GM12865 (cell line): ENCODE results near the gene TNFSF15.

ENCODE experiments used
- DNase-seq: peaks from one replicate; pipeline ENCODE4 v3.0.0; 2010; ENCODE audit warnings: low read depth
- H3K4me3 ChIP-seq: 2 replicates; pipeline ENCODE4 v1.5.1; 2011; ENCODE audit warnings: mild to moderate bottlenecking, low read depth, low read length, control low read depth
- CTCF ChIP-seq: IDR thresholded peaks from 2 replicates; pipeline ENCODE4 v1.5.1; 2011; ENCODE audit warnings: low read length, control low read depth, low read depth, inconsistent platforms; ENCODE audit not compliant: insufficient read depth; ENCODE audit errors: missing control alignments

The TNFSF15 gene

GRCh38 chr9:114825126-114825795 lies 19.4 kb upstream of the TNFSF15 start:
- DNase-seq: no peak
- no peak for TF ChIP-seq CTCF
- no peak overlapping the region for H3K4me3 ChIP-seq

GRCh38 chr9:114824110-114824509 lies 18.3 kb upstream of the TNFSF15 start:
- no peak for DNase-seq
- TF ChIP-seq CTCF: no peak
- no peak overlapping the region for H3K4me3 ChIP-seq

- TF ChIP-seq CTCF: no peak
- no peak for DNase-seq
- no peak overlapping the region for H3K4me3 ChIP-seq
Measured at GRCh38 chr9:114823441-114823840, 17.6 kb upstream of the TNFSF15 start.

- no peak for DNase-seq
- no peak for TF ChIP-seq CTCF
- no peak overlapping the region for H3K4me3 ChIP-seq
Measured at GRCh38 chr9:114822708-114823107, 16.9 kb upstream of the TNFSF15 start.

GRCh38 chr9:114820776-114821501 lies 15.1 kb upstream of the TNFSF15 start:
- DNase-seq: no peak
- TF ChIP-seq CTCF: no peak
- no peak overlapping the region for H3K4me3 ChIP-seq

GRCh38 chr9:114818178-114818577 lies 12.3 kb upstream of the TNFSF15 start:
- TF ChIP-seq CTCF: no peak
- DNase-seq: no peak
- no peak overlapping the region for H3K4me3 ChIP-seq
